ENCODE results near the gene PARK7. TPM values are rescaled to one million over a fixed set of nuclear protein-coding genes. Genes with fewer than 3 reads are reported as not detected.

Gene PARK7
- total RNA-seq, 2 experiments from 2014 or later = 261 to 275 TPM

GRCh38 chr1:8016895-8017241 lies 55.4 kb downstream of the PARK7 start:
- Mint-ChIP-seq H3K4me3 (no peak overlapping the region), H3K36me3 (ENCODE audit: low read depth) (no peaks in the 10 kb centered on the region), H3K4me1 (no peaks in the 10 kb centered on the region), H3K27me3 (peaks cover 18% of the 10 kb centered on the region), H3K9me3 (no peaks in the 10 kb centered on the region), H3K27ac (no peak overlapping the region)
- ChIA-PET POLR2A (no interaction called here), CTCF (interaction anchor here (0.8 to 3.5 kb wide), 14 partner anchors 14 to 347 kb away, joined by 3 to 61 read pairs (median 5); no protein-coding TSS in a partner anchor)
- no peak for DNase-seq

- DNase-seq = no peak
- POLR2A ChIA-PET = interaction anchor here (1.0 kb wide), 1 partner anchor 332 kb away, joined by 3 read pairs; no protein-coding TSS in a partner anchor
- H3K27me3 Mint-ChIP-seq = peaks cover 23% of the 10 kb centered on the region
- H3K36me3 Mint-ChIP-seq (ENCODE audit: low read depth) = no peaks in the 10 kb centered on the region
- H3K4me1 Mint-ChIP-seq = no peaks in the 10 kb centered on the region
- CTCF ChIA-PET = interaction anchor here (0.6 to 2.5 kb wide), 11 partner anchors 13 to 333 kb away, joined by 3 to 15 read pairs (median 5); no protein-coding TSS in a partner anchor
- no peak overlapping the region for H3K27ac Mint-ChIP-seq
- H3K4me3 Mint-ChIP-seq = no peak overlapping the region
- no peaks in the 10 kb centered on the region for H3K9me3 Mint-ChIP-seq
Observed at GRCh38 chr1:8017495-8018197, 56.1 kb downstream of the PARK7 start.

GRCh38 chr1:8018492-8019228 lies 57.1 kb downstream of the PARK7 start:
- POLR2A ChIA-PET = interaction anchor here (1.0 kb wide), 1 partner anchor 331 kb away, joined by 3 read pairs; no protein-coding TSS in a partner anchor
- CTCF ChIA-PET = interaction anchor here (0.7 to 2.5 kb wide), 6 partner anchors 12 to 332 kb away, joined by 3 to 15 read pairs (median 6); no protein-coding TSS in a partner anchor
- no peaks in the 10 kb centered on the region for H3K9me3 Mint-ChIP-seq

GRCh38 chr1:8019229-8019620 lies 57.7 kb downstream of the PARK7 start:
- Mint-ChIP-seq H3K9me3 (no peaks in the 10 kb centered on the region), H3K27me3 (peaks cover 37% of the 10 kb centered on the region), H3K4me1 (no peaks in the 10 kb centered on the region), H3K36me3 (ENCODE audit: low read depth) (no peaks in the 10 kb centered on the region), H3K27ac (no peak overlapping the region), H3K4me3 (no peak overlapping the region)
- CTCF ChIA-PET = interaction anchor here (0.7 to 2.0 kb wide), 3 partner anchors 11 to 330 kb away, joined by 3 to 5 read pairs (median 4); no protein-coding TSS in a partner anchor
- POLR2A ChIA-PET = no interaction called here
- no peak for DNase-seq

More at GRCh38 chr1:8018492-8019228, 57.1 kb downstream of the PARK7 start:
- Mint-ChIP-seq H3K4me1 (no peaks in the 10 kb centered on the region), H3K36me3 (ENCODE audit: low read depth) (no peaks in the 10 kb centered on the region), H3K27ac (no peak overlapping the region), H3K4me3 (no peak overlapping the region), H3K27me3 (peaks cover 31% of the 10 kb centered on the region)
- no peak for DNase-seq

GRCh38 chr1:8020032-8020431 lies 58.5 kb downstream of the PARK7 start:
- POLR2A ChIA-PET = no interaction called here
- peaks cover 45% of the 10 kb centered on the region for H3K27me3 Mint-ChIP-seq

GRCh38 chr1:8021676-8022266 lies 60.3 kb downstream of the PARK7 start:
- Mint-ChIP-seq H3K36me3 (ENCODE audit: low read depth) (peaks cover 5% of the 10 kb centered on the region), H3K4me1 (peaks cover 10% of the 10 kb centered on the region), H3K4me3 (no peak overlapping the region), H3K27ac (no peak overlapping the region), H3K27me3 (peaks cover 46% of the 10 kb centered on the region), H3K9me3 (no peaks in the 10 kb centered on the region)
- ChIA-PET POLR2A (no interaction called here), CTCF (no interaction called here)
- DNase-seq = no peak

More at GRCh38 chr1:8020032-8020431, 58.5 kb downstream of the PARK7 start:
- Mint-ChIP-seq H3K36me3 (ENCODE audit: low read depth) (peaks cover 1% of the 10 kb centered on the region), H3K27ac (no peak overlapping the region), H3K9me3 (no peaks in the 10 kb centered on the region), H3K4me3 (no peak overlapping the region), H3K4me1 (peaks cover 1% of the 10 kb centered on the region)
- DNase-seq = no peak
- CTCF ChIA-PET = interaction anchor here (0.9 to 2.0 kb wide), 3 partner anchors 45 to 330 kb away, joined by 3 to 5 read pairs (median 3); no protein-coding TSS in a partner anchor

GRCh38 chr1:8022395-8023286 lies 61.1 kb downstream of the PARK7 start:
- ChIA-PET CTCF (no interaction called here), POLR2A (no interaction called here)
- peaks cover 5% of the 10 kb centered on the region for H3K36me3 Mint-ChIP-seq (ENCODE audit: low read depth)
- H3K4me1 Mint-ChIP-seq = peaks cover 12% of the 10 kb centered on the region
- DNase-seq = no peak
- no peak overlapping the region for H3K4me3 Mint-ChIP-seq
- H3K27me3 Mint-ChIP-seq = peaks cover 51% of the 10 kb centered on the region
- no peaks in the 10 kb centered on the region for H3K9me3 Mint-ChIP-seq
- no peak overlapping the region for H3K27ac Mint-ChIP-seq

GRCh38 chr1:8023287-8023994 lies 61.9 kb downstream of the PARK7 start:
- H3K36me3 Mint-ChIP-seq (ENCODE audit: low read depth) = peaks cover 5% of the 10 kb centered on the region
- POLR2A ChIA-PET = no interaction called here
- peaks cover 12% of the 10 kb centered on the region for H3K4me1 Mint-ChIP-seq
- peaks cover 52% of the 10 kb centered on the region for H3K27me3 Mint-ChIP-seq
- no peak overlapping the region for H3K27ac Mint-ChIP-seq
- no peak for DNase-seq
- CTCF ChIA-PET = interaction anchor here (0.6 kb wide), 1 partner anchor 827 kb away, joined by 3 read pairs; no protein-coding TSS in a partner anchor
- no peaks in the 10 kb centered on the region for H3K9me3 Mint-ChIP-seq
- H3K4me3 Mint-ChIP-seq = no peak overlapping the region

GRCh38 chr1:8023995-8024313 lies 62.4 kb downstream of the PARK7 start:
- peaks cover 49% of the 10 kb centered on the region for H3K27me3 Mint-ChIP-seq
- POLR2A ChIA-PET = no interaction called here

GRCh38 chr1:8024329-8024728 lies 62.8 kb downstream of the PARK7 start:
- no peak overlapping the region for H3K4me3 Mint-ChIP-seq

More at GRCh38 chr1:8023995-8024313, 62.4 kb downstream of the PARK7 start:
- no peak overlapping the region for H3K27ac Mint-ChIP-seq
- no peak for DNase-seq
- no peaks in the 10 kb centered on the region for H3K9me3 Mint-ChIP-seq
- CTCF ChIA-PET = interaction anchor here (0.6 to 1.2 kb wide), 2 partner anchors 356 to 827 kb away, joined by 3 to 5 read pairs; no protein-coding TSS in a partner anchor
- H3K36me3 Mint-ChIP-seq (ENCODE audit: low read depth) = peaks cover 5% of the 10 kb centered on the region
- H3K4me3 Mint-ChIP-seq = no peak overlapping the region
- peaks cover 12% of the 10 kb centered on the region for H3K4me1 Mint-ChIP-seq

GRCh38 chr1:8025061-8025670 lies 63.7 kb downstream of the PARK7 start:
- H3K27ac Mint-ChIP-seq = no peak overlapping the region
- DNase-seq = no peak
- ChIA-PET CTCF (interaction anchor here (1.2 to 1.4 kb wide), 2 partner anchors 9 to 355 kb away, joined by 5 read pairs; no protein-coding TSS in a partner anchor), POLR2A (interaction anchor here (1.0 to 1.4 kb wide), 2 partner anchors 64 to 143 kb away, joined by 3 read pairs; partner anchors contain the start of gene PARK7)
- H3K36me3 Mint-ChIP-seq (ENCODE audit: low read depth) = peaks cover 5% of the 10 kb centered on the region
- H3K4me3 Mint-ChIP-seq = peak overlapping the region; percentile 66
- peaks cover 51% of the 10 kb centered on the region for H3K27me3 Mint-ChIP-seq
- H3K4me1 Mint-ChIP-seq = peaks cover 12% of the 10 kb centered on the region
- no peaks in the 10 kb centered on the region for H3K9me3 Mint-ChIP-seq

More at GRCh38 chr1:8024329-8024728, 62.8 kb downstream of the PARK7 start:
- Mint-ChIP-seq H3K36me3 (ENCODE audit: low read depth) (peaks cover 5% of the 10 kb centered on the region), H3K4me1 (peaks cover 12% of the 10 kb centered on the region), H3K27ac (no peak overlapping the region), H3K27me3 (peaks cover 51% of the 10 kb centered on the region), H3K9me3 (no peaks in the 10 kb centered on the region)
- CTCF ChIA-PET = interaction anchor here (1.2 to 1.4 kb wide), 2 partner anchors 9 to 356 kb away, joined by 5 read pairs; no protein-coding TSS in a partner anchor
- DNase-seq = no peak
- POLR2A ChIA-PET = interaction anchor here (1.0 to 1.4 kb wide), 2 partner anchors 63 to 144 kb away, joined by 3 read pairs; partner anchors contain the start of gene PARK7

All from activated CD4-positive, alpha-beta memory T cell treated with anti-CD3 and anti-CD28 coated beads, Interleukin-2, amount 10 ng/mL, durations not matched to agents 7 days and 5 days (primary cell).